H9 (cell line): Measurements from ENCODE around the gene ASIC3. TPM values are rescaled to one million over a fixed set of nuclear protein-coding genes. Genes with fewer than 3 reads are reported as not detected.
"Not testable (repeated sequence)": the region's sequence is repeated elsewhere in the genome, so short reads cannot be mapped to it uniquely, and the experiment has no call there.

Experiments
- DNase-seq: peaks from one replicate; pipeline ENCODE4 v3.0.0-alpha.2; 2017
- H2AFZ ChIP-seq: one replicate; pipeline ENCODE4 v1.6.1; 2013; ENCODE audit warnings: mild to moderate bottlenecking, low read length, control low read depth, moderate library complexity
- H2AK5ac ChIP-seq: 2 replicates; pipeline ENCODE4 v1.6.1; 2013; ENCODE audit warnings: low read length, control low read depth, mixed read lengths; ENCODE audit not compliant: insufficient read length
- H2BK120ac ChIP-seq: one replicate; pipeline ENCODE4 v1.6.1; 2013; ENCODE audit warnings: low read depth, mild to moderate bottlenecking, low read length, control low read depth, inconsistent platforms; ENCODE audit not compliant: poor library complexity, severe bottlenecking
- H2BK12ac ChIP-seq: 2 replicates; pipeline ENCODE4 v1.6.1; 2013; ENCODE audit warnings: low read length, control low read depth, mixed read lengths, low read depth; ENCODE audit not compliant: insufficient read length
- H2BK15ac ChIP-seq: 2 replicates; pipeline ENCODE4 v1.6.1; 2013; ENCODE audit warnings: low read depth, low read length, control low read depth
- H2BK20ac ChIP-seq: one replicate; pipeline ENCODE4 v1.6.1; 2013; ENCODE audit warnings: low read depth, mild to moderate bottlenecking, low read length, control low read depth, inconsistent platforms; ENCODE audit not compliant: poor library complexity, severe bottlenecking
- H2BK5ac ChIP-seq: 2 replicates; pipeline ENCODE4 v1.6.1; 2013; ENCODE audit warnings: low read length, control low read depth, mixed read lengths; ENCODE audit not compliant: insufficient read length
- H3K14ac ChIP-seq: 2 replicates; pipeline ENCODE4 v1.6.1; 2013; ENCODE audit warnings: low read length, control low read depth; ENCODE audit not compliant: insufficient read depth
- H3K18ac ChIP-seq: 2 replicates; pipeline ENCODE4 v1.6.1; 2013; ENCODE audit warnings: low read depth, mild to moderate bottlenecking, mixed read lengths, low read length, control low read depth; ENCODE audit not compliant: insufficient read length
- H3K23ac ChIP-seq: 2 replicates; pipeline ENCODE4 v1.6.1; 2013; ENCODE audit warnings: low read length, control low read depth, mixed read lengths, low read depth; ENCODE audit not compliant: insufficient read length
- H3K23me2 ChIP-seq: 2 replicates; pipeline ENCODE4 v1.6.1; 2013; ENCODE audit warnings: low read depth, mild to moderate bottlenecking, mixed read lengths, low read length, control low read depth; ENCODE audit not compliant: insufficient read length, poor library complexity, severe bottlenecking
- H3K27ac ChIP-seq: 2 replicates; pipeline ENCODE4 v1.5.1; 2013; ENCODE audit warnings: low read length, control low read depth, mixed read lengths, low read depth; ENCODE audit not compliant: insufficient read length
- H3K27me3 ChIP-seq: 2 replicates; pipeline ENCODE4 v1.6.1; 2013; ENCODE audit warnings: low read length, control low read depth, inconsistent platforms; ENCODE audit not compliant: insufficient read depth
- H3K4ac ChIP-seq: 2 replicates; pipeline ENCODE4 v1.6.1; 2013; ENCODE audit warnings: low read depth, mild to moderate bottlenecking, control low read depth, inconsistent platforms, low read length, moderate library complexity
- H3K4me1 ChIP-seq: 2 replicates; pipeline ENCODE4 v1.6.1; 2013; ENCODE audit warnings: low read length, control low read depth, inconsistent platforms; ENCODE audit not compliant: insufficient read depth
- H3K4me2 ChIP-seq: 2 replicates; pipeline ENCODE4 v1.6.1; 2013; ENCODE audit warnings: low read length, control low read depth, mixed read lengths; ENCODE audit not compliant: insufficient read length, insufficient read depth
- H3K56ac ChIP-seq: 2 replicates; pipeline ENCODE4 v1.6.1; 2013; ENCODE audit warnings: low read depth, mild to moderate bottlenecking, mixed read lengths, low read length, control low read depth; ENCODE audit not compliant: insufficient read length
- H3K79me1 ChIP-seq: 2 replicates; pipeline ENCODE4 v1.6.1; 2013; ENCODE audit warnings: low read depth, mild to moderate bottlenecking, moderate library complexity, low read length, control low read depth, inconsistent platforms; ENCODE audit not compliant: insufficient read depth, poor library complexity, severe bottlenecking
- H3K79me2 ChIP-seq: 2 replicates; pipeline ENCODE4 v1.6.1; 2013; ENCODE audit warnings: low read length, control low read depth, inconsistent platforms; ENCODE audit not compliant: insufficient read depth
- H3K9ac ChIP-seq: 2 replicates; pipeline ENCODE4 v1.6.1; 2013; ENCODE audit warnings: low read length, control low read depth, mixed read lengths; ENCODE audit not compliant: insufficient read length; ENCODE audit errors: extremely low read depth
- H3K9me3 ChIP-seq: one replicate; pipeline ENCODE4 v1.6.1; 2013; ENCODE audit warnings: low read depth, low read length, inconsistent platforms; ENCODE audit not compliant: control insufficient read depth
- H3T11ph ChIP-seq: one replicate; pipeline ENCODE4 v1.6.1; 2013; ENCODE audit warnings: mild to moderate bottlenecking, low read length, control low read depth, inconsistent platforms
- H4K20me1 ChIP-seq: one replicate; pipeline ENCODE4 v1.6.1; 2013; ENCODE audit not compliant: control insufficient read depth, insufficient read length, insufficient read depth
- H4K5ac ChIP-seq: 2 replicates; pipeline ENCODE4 v1.6.1; 2013; ENCODE audit warnings: low read depth, mild to moderate bottlenecking, mixed read lengths, low read length, control low read depth; ENCODE audit not compliant: insufficient read length
- H4K8ac ChIP-seq: replicated peaks from 2 replicates; pipeline ENCODE4 v1.6.1; 2013; ENCODE audit warnings: low read length, control low read depth, mixed read lengths, low read depth; ENCODE audit not compliant: insufficient read length
- H4K91ac ChIP-seq: 2 replicates; pipeline ENCODE4 v1.6.1; 2013; ENCODE audit warnings: low read depth, mild to moderate bottlenecking, moderate library complexity, mixed read lengths, low read length, control low read depth; ENCODE audit not compliant: insufficient read length
- H3K27ac Mint-ChIP-seq, 3 experiments: 2 replicates in 2 of 3; 3 replicates in 1 of 3; pipeline ENCODE4 v1.8.0; 2020 to 2021; ENCODE audit warnings: mixed read lengths in 3 of 3, mild to moderate bottlenecking in 1 of 3, moderate library complexity in 1 of 3
- H3K27me3 Mint-ChIP-seq: 2 replicates; pipeline ENCODE4 v1.8.0; 2021; ENCODE audit warnings: low read depth, mild to moderate bottlenecking, moderate library complexity, mixed read lengths
- H3K36me3 Mint-ChIP-seq, 3 experiments: 2 replicates in 2 of 3; 3 replicates in 1 of 3; pipeline ENCODE4 v1.8.0; 2020 to 2021; ENCODE audit warnings: low read depth in 3 of 3, mixed read lengths in 3 of 3; ENCODE audit not compliant: insufficient read depth in 1 of 3
- H3K4me1 Mint-ChIP-seq, 2 experiments: 2 replicates each; pipeline ENCODE4 v1.8.0; 2020; ENCODE audit warnings: mixed read lengths in 2 of 2
- H3K4me3 Mint-ChIP-seq, 2 experiments: 2 replicates in 1 of 2; 3 replicates in 1 of 2; pipeline ENCODE4 v1.8.0; 2020 to 2021; ENCODE audit warnings: mild to moderate bottlenecking in 2 of 2, mixed read lengths in 2 of 2, moderate library complexity in 1 of 2
- H3K9me3 Mint-ChIP-seq, 2 experiments: 2 replicates in 1 of 2; 3 replicates in 1 of 2; pipeline ENCODE4 v1.8.0; 2020; ENCODE audit warnings: mild to moderate bottlenecking in 2 of 2, mixed read lengths in 2 of 2, moderate library complexity in 1 of 2
- WGBS: extraction: QIAGEN DNeasy Blood & Tissue Kit; methylation state at CpG from one replicate; pipeline ENCODE4 v1.1.7; 2013; ENCODE audit warnings: missing lambda C conversion rate, low lambda C conversion rate, mixed read lengths; ENCODE audit not compliant: insufficient read length; ENCODE audit errors: extremely low coverage; 5-methylcytosine and 5-hydroxymethylcytosine counted together
- total RNA-seq: library from RNA; stranded (reverse); gene quantifications from 2 replicates; pipeline ENCODE4 v1.2.1, GENCODE V29; 2021

Gene ASIC3
- total RNA-seq, 1 experiment from 2014 or later: 1.7 TPM

- not testable (repeated sequence) for H2BK5ac ChIP-seq
Observed at GRCh38 chr7:151027728-151028130, 20.6 kb upstream of the ASIC3 start.

More at GRCh38 chr7:151027728-151028130, 20.6 kb upstream of the ASIC3 start:
- H3K79me1 ChIP-seq, H4K91ac ChIP-seq, H3K9ac ChIP-seq, H3T11ph ChIP-seq, H2BK15ac ChIP-seq, H2BK20ac ChIP-seq, H4K20me1 ChIP-seq, H4K8ac ChIP-seq, H4K5ac ChIP-seq, H3K36me3 Mint-ChIP-seq, H2AK5ac ChIP-seq, H3K23ac ChIP-seq, H3K14ac ChIP-seq, H3K9me3 ChIP-seq, H2BK12ac ChIP-seq, H3K23me2 ChIP-seq, H3K9me3 Mint-ChIP-seq, H3K27me3 ChIP-seq, H3K27ac ChIP-seq, H3K4me1 ChIP-seq, H2BK120ac ChIP-seq, H3K56ac ChIP-seq, H2AFZ ChIP-seq, H3K4ac ChIP-seq, H3K79me2 ChIP-seq, DNase-seq: not testable (repeated sequence)
- Mint-ChIP-seq H3K4me3 (peak overlapping the region; percentile 87 to 90), H3K4me1 (peaks cover 22 to 34% of the 10 kb centered on the region in 2 experiments), H3K27me3 (peaks cover 31% of the 10 kb centered on the region), H3K27ac (peak overlapping the region; percentile 82 to 98 (median 96); a peak in 5 of 7 replicates)
- WGBS: no CpG with 5 or more reads among the region's 16 CpGs
- Histone ChIP-seq H3K4me2 (peak overlapping the region; percentile 59), H3K18ac (peak overlapping the region; percentile 16)
